ENCODE results near the gene FSTL4. TPM values are rescaled to one million over a fixed set of nuclear protein-coding genes. Genes with fewer than 3 reads are reported as not detected.

The FSTL4 gene
- polyA plus RNA-seq, 2 donors: 0.67 to 2.1 TPM

- Histone ChIP-seq H3K27me3 (ENCODE audit: control insufficient read depth in 1 of 2, insufficient read depth in 2 of 2, low read length in 2 of 2) (no peaks in the 10 kb centered on the region), H3K36me3 (ENCODE audit: control insufficient read depth in 2 of 2, insufficient read depth in 2 of 2, low read length in 1 of 2) (no peaks in the 10 kb centered on the region), H3K4me3 (ENCODE audit: low read depth in 1 of 2, low read length in 2 of 2) (no peak overlapping the region), H3K9me3 (ENCODE audit: control insufficient read depth in 2 of 2, insufficient read depth in 1 of 2, low read depth in 1 of 2, low read length in 1 of 2) (peaks cover 0 to 3% of the 10 kb centered on the region in 2 donors), H3K27ac (ENCODE audit: low read depth in 2 of 2, low read length in 1 of 2) (no peak overlapping the region), H3K4me1 (ENCODE audit: control insufficient read depth in 2 of 2, insufficient read depth in 2 of 2, low read length in 1 of 2) (no peaks in the 10 kb centered on the region)
- WGBS, 2 donors: 89 to 90% methylated on average over 6 of the region's 6 CpGs
Measured at GRCh38 chr5:133497608-133498348, 114.6 kb downstream of the FSTL4 start.

DNA sequence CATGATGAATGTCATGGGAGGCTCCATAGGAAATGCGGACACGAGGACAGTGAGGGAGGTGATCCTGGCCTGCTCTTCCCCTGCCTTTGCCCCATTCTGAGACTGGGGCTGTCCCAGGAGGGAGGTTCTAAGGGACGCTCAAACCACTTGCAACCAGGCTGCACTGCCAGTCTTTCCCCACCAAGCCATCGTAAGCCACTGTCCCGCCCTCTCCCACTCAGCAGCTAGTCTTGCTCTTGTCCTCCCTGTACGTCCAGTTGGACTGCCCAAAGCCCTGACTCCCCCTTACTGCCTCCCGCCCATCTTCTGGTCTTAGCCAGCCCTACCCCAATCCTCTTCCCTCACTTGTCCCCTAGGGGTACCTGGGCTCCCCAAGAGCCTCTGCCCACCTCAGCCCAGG is 115.7 kb downstream of the FSTL4 start:
- no peaks in the 10 kb centered on the region for H3K36me3 ChIP-seq (ENCODE audit: control insufficient read depth in 2 of 2, insufficient read depth in 2 of 2, low read length in 1 of 2)
- 89 to 91% methylated on average over 7 of the region's 7 CpGs for WGBS, 2 donors
- no peaks in the 10 kb centered on the region for H3K4me1 ChIP-seq (ENCODE audit: control insufficient read depth in 2 of 2, insufficient read depth in 2 of 2, low read length in 1 of 2)
- H3K27ac ChIP-seq (ENCODE audit: low read depth in 2 of 2, low read length in 1 of 2): no peak overlapping the region
- no peak overlapping the region for H3K4me3 ChIP-seq (ENCODE audit: low read depth in 1 of 2, low read length in 2 of 2)
- H3K27me3 ChIP-seq (ENCODE audit: control insufficient read depth in 1 of 2, insufficient read depth in 2 of 2, low read length in 2 of 2): no peaks in the 10 kb centered on the region
- peaks cover 0 to 3% of the 10 kb centered on the region in 2 donors for H3K9me3 ChIP-seq (ENCODE audit: control insufficient read depth in 2 of 2, insufficient read depth in 1 of 2, low read depth in 1 of 2, low read length in 1 of 2)

DNA sequence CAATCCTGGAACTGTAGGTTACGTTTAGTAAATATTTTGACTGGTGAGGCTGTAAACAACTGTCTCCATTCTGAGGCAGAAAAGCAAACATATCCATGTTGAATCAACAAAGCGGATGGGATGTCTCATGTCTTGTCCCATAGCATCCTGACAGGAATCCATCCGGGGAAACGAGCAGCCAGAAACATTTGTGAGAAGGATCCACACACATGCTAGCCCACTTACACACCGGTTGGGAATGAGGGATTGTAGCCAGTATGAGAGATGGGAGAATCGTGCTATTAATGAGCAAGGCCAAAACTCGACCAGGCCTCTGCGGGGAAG is 117.5 kb downstream of the FSTL4 start:
- no peaks in the 10 kb centered on the region for H3K36me3 ChIP-seq (ENCODE audit: control insufficient read depth in 2 of 2, insufficient read depth in 2 of 2, low read length in 1 of 2)
- WGBS, 2 donors: 76 to 77% methylated on average over 8 of the region's 8 CpGs
- no peak overlapping the region for H3K4me3 ChIP-seq (ENCODE audit: low read depth in 1 of 2, low read length in 2 of 2)
- H3K27ac ChIP-seq (ENCODE audit: low read depth in 2 of 2, low read length in 1 of 2): no peak overlapping the region
- H3K9me3 ChIP-seq (ENCODE audit: control insufficient read depth in 2 of 2, insufficient read depth in 1 of 2, low read depth in 1 of 2, low read length in 1 of 2): peaks cover 0 to 3% of the 10 kb centered on the region in 2 donors
- no peaks in the 10 kb centered on the region for H3K27me3 ChIP-seq (ENCODE audit: control insufficient read depth in 1 of 2, insufficient read depth in 2 of 2, low read length in 2 of 2)
- H3K4me1 ChIP-seq (ENCODE audit: control insufficient read depth in 2 of 2, insufficient read depth in 2 of 2, low read length in 1 of 2): no peaks in the 10 kb centered on the region

DNA sequence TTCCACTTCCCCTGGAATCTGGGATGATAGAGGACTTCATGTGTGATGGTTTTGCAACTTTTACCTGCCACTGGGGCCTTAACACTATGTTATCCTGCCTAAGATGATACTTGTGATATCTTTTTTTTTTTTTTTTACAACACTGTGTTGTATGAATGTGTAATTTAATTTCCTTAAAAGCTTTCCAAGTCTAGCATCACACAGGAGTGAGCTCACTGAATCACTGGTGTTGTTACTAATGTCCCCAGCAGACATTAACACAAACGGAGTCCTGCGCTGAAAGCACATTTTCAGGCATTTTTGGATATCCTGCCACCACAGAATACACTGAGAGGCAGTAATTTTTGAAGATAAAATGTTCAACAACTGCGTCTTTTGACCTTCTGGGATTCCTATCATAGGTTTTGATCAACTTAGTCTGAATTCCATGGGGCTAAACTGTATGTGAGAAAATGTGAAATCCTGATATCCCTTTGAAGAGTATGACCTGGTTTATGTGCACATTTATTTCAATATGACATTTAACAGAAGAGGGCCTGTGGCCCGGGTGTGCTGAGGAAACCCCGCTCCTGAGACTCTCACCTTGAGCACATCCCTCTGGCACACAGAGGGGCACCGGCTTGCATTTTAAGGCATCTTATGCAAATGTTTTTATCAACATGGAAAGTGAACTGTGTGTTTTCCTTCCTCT is 118.0 kb downstream of the FSTL4 start:
- 71 to 81% methylated on average over 6 of the region's 6 CpGs for WGBS, 2 donors
- Histone ChIP-seq H3K36me3 (ENCODE audit: control insufficient read depth in 2 of 2, insufficient read depth in 2 of 2, low read length in 1 of 2) (no peaks in the 10 kb centered on the region), H3K4me3 (ENCODE audit: low read depth in 1 of 2, low read length in 2 of 2) (no peak overlapping the region), H3K27me3 (ENCODE audit: control insufficient read depth in 1 of 2, insufficient read depth in 2 of 2, low read length in 2 of 2) (no peaks in the 10 kb centered on the region), H3K27ac (ENCODE audit: low read depth in 2 of 2, low read length in 1 of 2) (no peak overlapping the region), H3K4me1 (ENCODE audit: control insufficient read depth in 2 of 2, insufficient read depth in 2 of 2, low read length in 1 of 2) (no peaks in the 10 kb centered on the region), H3K9me3 (ENCODE audit: control insufficient read depth in 2 of 2, insufficient read depth in 1 of 2, low read depth in 1 of 2, low read length in 1 of 2) (peaks cover 0 to 2% of the 10 kb centered on the region in 2 donors)

DNA sequence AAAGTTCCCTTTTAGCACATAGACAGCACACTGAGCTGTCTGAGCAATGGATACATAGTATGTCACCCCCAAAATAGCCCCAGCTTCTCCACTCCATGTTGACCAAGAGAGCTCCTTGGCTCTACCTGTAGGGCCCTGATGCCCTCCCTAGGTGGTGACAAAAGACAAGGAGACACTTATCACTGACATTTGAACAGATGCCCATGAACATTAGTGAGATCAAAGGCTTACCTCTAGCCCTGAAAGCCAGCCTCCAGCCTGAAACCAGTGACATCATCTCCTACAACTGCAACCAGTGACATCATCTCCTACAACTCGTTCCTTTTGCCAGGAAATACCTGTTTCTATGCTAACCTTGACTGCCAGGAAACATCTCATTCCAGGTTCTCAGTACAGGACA is 122.7 kb downstream of the FSTL4 start:
- H3K4me3 ChIP-seq (ENCODE audit: low read depth in 1 of 2, low read length in 2 of 2): no peak overlapping the region
- H3K36me3 ChIP-seq (ENCODE audit: control insufficient read depth in 2 of 2, insufficient read depth in 2 of 2, low read length in 1 of 2): no peaks in the 10 kb centered on the region
- no peaks in the 10 kb centered on the region for H3K4me1 ChIP-seq (ENCODE audit: control insufficient read depth in 2 of 2, insufficient read depth in 2 of 2, low read length in 1 of 2)
- H3K9me3 ChIP-seq (ENCODE audit: control insufficient read depth in 2 of 2, insufficient read depth in 1 of 2, low read depth in 1 of 2, low read length in 1 of 2): no peaks in the 10 kb centered on the region
- peak overlapping the region in 1 of 2 donors; percentile 60 for H3K27ac ChIP-seq (ENCODE audit: low read depth in 2 of 2, low read length in 1 of 2)
- 22 to 27% methylated on average over 1 of the region's 1 CpG for WGBS, 2 donors
- no peaks in the 10 kb centered on the region for H3K27me3 ChIP-seq (ENCODE audit: control insufficient read depth in 1 of 2, insufficient read depth in 2 of 2, low read length in 2 of 2)

GRCh38 chr5:133487093-133487492 is 125.2 kb downstream of the FSTL4 start:
- Histone ChIP-seq H3K4me1 (ENCODE audit: control insufficient read depth in 2 of 2, insufficient read depth in 2 of 2, low read length in 1 of 2) (peaks cover 0 to 12% of the 10 kb centered on the region in 2 donors), H3K36me3 (ENCODE audit: control insufficient read depth in 2 of 2, insufficient read depth in 2 of 2, low read length in 1 of 2) (no peaks in the 10 kb centered on the region), H3K9me3 (ENCODE audit: control insufficient read depth in 2 of 2, insufficient read depth in 1 of 2, low read depth in 1 of 2, low read length in 1 of 2) (no peaks in the 10 kb centered on the region), H3K27ac (ENCODE audit: low read depth in 2 of 2, low read length in 1 of 2) (no peak overlapping the region), H3K27me3 (ENCODE audit: control insufficient read depth in 1 of 2, insufficient read depth in 2 of 2, low read length in 2 of 2) (no peaks in the 10 kb centered on the region), H3K4me3 (ENCODE audit: low read depth in 1 of 2, low read length in 2 of 2) (no peak overlapping the region)
- 55 to 58% methylated on average over 4 of the region's 4 CpGs for WGBS, 2 donors

- no peak overlapping the region for H3K4me3 ChIP-seq (ENCODE audit: low read depth in 1 of 2, low read length in 2 of 2)
- 45 to 49% methylated on average over 5 of the region's 5 CpGs for WGBS, 2 donors
Measured at GRCh38 chr5:133485468-133485867, 126.9 kb downstream of the FSTL4 start.

GRCh38 chr5:133483406-133484090 is 128.8 kb downstream of the FSTL4 start:
- H3K27me3 ChIP-seq (ENCODE audit: control insufficient read depth in 1 of 2, insufficient read depth in 2 of 2, low read length in 2 of 2): no peaks in the 10 kb centered on the region
- no peak overlapping the region for H3K4me3 ChIP-seq (ENCODE audit: low read depth in 1 of 2, low read length in 2 of 2)
- peak overlapping the region; percentile 24 to 69 for H3K27ac ChIP-seq (ENCODE audit: low read depth in 2 of 2, low read length in 1 of 2)
- no peaks in the 10 kb centered on the region for H3K36me3 ChIP-seq (ENCODE audit: control insufficient read depth in 2 of 2, insufficient read depth in 2 of 2, low read length in 1 of 2)
- H3K4me1 ChIP-seq (ENCODE audit: control insufficient read depth in 2 of 2, insufficient read depth in 2 of 2, low read length in 1 of 2): peaks cover 0 to 15% of the 10 kb centered on the region in 2 donors
- 65 to 69% methylated on average over 5 of the region's 5 CpGs for WGBS, 2 donors
- H3K9me3 ChIP-seq (ENCODE audit: control insufficient read depth in 2 of 2, insufficient read depth in 1 of 2, low read depth in 1 of 2, low read length in 1 of 2): no peaks in the 10 kb centered on the region

More at GRCh38 chr5:133485468-133485867, 126.9 kb downstream of the FSTL4 start:
- Histone ChIP-seq H3K4me1 (ENCODE audit: control insufficient read depth in 2 of 2, insufficient read depth in 2 of 2, low read length in 1 of 2) (peaks cover 0 to 15% of the 10 kb centered on the region in 2 donors), H3K27ac (ENCODE audit: low read depth in 2 of 2, low read length in 1 of 2) (no peak overlapping the region), H3K9me3 (ENCODE audit: control insufficient read depth in 2 of 2, insufficient read depth in 1 of 2, low read depth in 1 of 2, low read length in 1 of 2) (no peaks in the 10 kb centered on the region), H3K27me3 (ENCODE audit: control insufficient read depth in 1 of 2, insufficient read depth in 2 of 2, low read length in 2 of 2) (no peaks in the 10 kb centered on the region), H3K36me3 (ENCODE audit: control insufficient read depth in 2 of 2, insufficient read depth in 2 of 2, low read length in 1 of 2) (no peaks in the 10 kb centered on the region)

- peaks cover 0 to 15% of the 10 kb centered on the region in 2 donors for H3K4me1 ChIP-seq (ENCODE audit: control insufficient read depth in 2 of 2, insufficient read depth in 2 of 2, low read length in 1 of 2)
- H3K36me3 ChIP-seq (ENCODE audit: control insufficient read depth in 2 of 2, insufficient read depth in 2 of 2, low read length in 1 of 2): no peaks in the 10 kb centered on the region
- no peak overlapping the region for H3K4me3 ChIP-seq (ENCODE audit: low read depth in 1 of 2, low read length in 2 of 2)
- WGBS, 2 donors: 62 to 76% methylated on average over 3 of the region's 3 CpGs
- H3K27ac ChIP-seq (ENCODE audit: low read depth in 2 of 2, low read length in 1 of 2): no peak overlapping the region
- no peaks in the 10 kb centered on the region for H3K27me3 ChIP-seq (ENCODE audit: control insufficient read depth in 1 of 2, insufficient read depth in 2 of 2, low read length in 2 of 2)
- no peaks in the 10 kb centered on the region for H3K9me3 ChIP-seq (ENCODE audit: control insufficient read depth in 2 of 2, insufficient read depth in 1 of 2, low read depth in 1 of 2, low read length in 1 of 2)
Measured at GRCh38 chr5:133482028-133482427, 130.3 kb downstream of the FSTL4 start.
